ENCODE data around the gene BCL11A. TPM values are rescaled to one million over a fixed set of nuclear protein-coding genes. Genes with fewer than 3 reads are reported as not detected.

BCL11A gene
- 68.1 TPM for total RNA-seq

- FAIRE-seq = no peak
Observed at GRCh38 chr2:60553495-60554073, at the start of gene BCL11A. BCL11A (minus strand) TSS chr2:60553654; CDS start chr2:60553270, 384 bp downstream.

GRCh38 chr2:60602828-60603532 is 49.5 kb upstream of the BCL11A start:
- no peak for DNase-seq (ENCODE audit: low spot score in 2 of 2)
- no peak for FAIRE-seq

More at GRCh38 chr2:60553495-60554073, at the start of gene BCL11A:
- peak in 1 of 2 donors; percentile 59 for DNase-seq (ENCODE audit: low spot score in 2 of 2)

GRCh38 chr2:60602388-60602787 is 48.9 kb upstream of the BCL11A start:
- FAIRE-seq = no peak
- DNase-seq (ENCODE audit: low spot score in 2 of 2) = no peak

- FAIRE-seq (no peak), DNase-seq (ENCODE audit: low spot score in 2 of 2) (no peak)
Observed at GRCh38 chr2:60598271-60598670, 44.8 kb upstream of the BCL11A start.

GRCh38 chr2:60597346-60597745 is 43.9 kb upstream of the BCL11A start:
- no peak for FAIRE-seq
- DNase-seq (ENCODE audit: low spot score in 2 of 2) = no peak

- no peak for DNase-seq (ENCODE audit: low spot score in 2 of 2)
- no peak for FAIRE-seq
Observed at GRCh38 chr2:60596411-60596810, 43.0 kb upstream of the BCL11A start.

- FAIRE-seq (no peak), DNase-seq (ENCODE audit: low spot score in 2 of 2) (no peak)
Observed at GRCh38 chr2:60595953-60596352, 42.5 kb upstream of the BCL11A start.

GRCh38 chr2:60589104-60589503 is 35.6 kb upstream of the BCL11A start:
- no peak for DNase-seq (ENCODE audit: low spot score in 2 of 2)
- no peak for FAIRE-seq

- FAIRE-seq (no peak), DNase-seq (ENCODE audit: low spot score in 2 of 2) (no peak)
Observed at GRCh38 chr2:60586081-60586480, 32.6 kb upstream of the BCL11A start.

GRCh38 chr2:60585276-60585675 is 31.8 kb upstream of the BCL11A start:
- no peak for FAIRE-seq

GRCh38 chr2:60583604-60584003 is 30.1 kb upstream of the BCL11A start:
- FAIRE-seq (no peak), DNase-seq (ENCODE audit: low spot score in 2 of 2) (no peak)

More at GRCh38 chr2:60585276-60585675, 31.8 kb upstream of the BCL11A start:
- no peak for DNase-seq (ENCODE audit: low spot score in 2 of 2)

GRCh38 chr2:60581433-60582282 is 28.2 kb upstream of the BCL11A start:
- peak; percentile 80 to 85 for DNase-seq (ENCODE audit: low spot score in 2 of 2)
- FAIRE-seq = no peak

GRCh38 chr2:60577682-60578283 is 24.3 kb upstream of the BCL11A start:
- DNase-seq (ENCODE audit: low spot score in 2 of 2) (no peak), FAIRE-seq (no peak)

- FAIRE-seq (no peak), DNase-seq (ENCODE audit: low spot score in 2 of 2) (no peak)
Observed at GRCh38 chr2:60573251-60573650, 19.8 kb upstream of the BCL11A start.

- no peak for DNase-seq (ENCODE audit: low spot score in 2 of 2)
- FAIRE-seq = no peak
Observed at GRCh38 chr2:60570251-60570650, 16.8 kb upstream of the BCL11A start.

GRCh38 chr2:60569680-60570111 is 16.2 kb upstream of the BCL11A start:
- no peak for FAIRE-seq

GRCh38 chr2:60567919-60568768 is 14.7 kb upstream of the BCL11A start:
- no peak for DNase-seq (ENCODE audit: low spot score in 2 of 2)
- no peak for FAIRE-seq

More at GRCh38 chr2:60569680-60570111, 16.2 kb upstream of the BCL11A start:
- no peak for DNase-seq (ENCODE audit: low spot score in 2 of 2)

- FAIRE-seq (no peak), DNase-seq (ENCODE audit: low spot score in 2 of 2) (no peak)
Observed at GRCh38 chr2:60567096-60567495, 13.6 kb upstream of the BCL11A start.

GRCh38 chr2:60565472-60565871 is 12.0 kb upstream of the BCL11A start:
- no peak for DNase-seq (ENCODE audit: low spot score in 2 of 2)
- FAIRE-seq = no peak
